Mucosa of rectum (tissue), 2 donors: ENCODE measurements around the gene GPR75.
A peak's percentile ranks its signal among the peaks of the same experiment; 100 is the strongest.

Experiments
- H3K27ac ChIP-seq, 2 donors: one replicate each; pipeline ENCODE4 v1.7.0; 2013; ENCODE audit warnings: inconsistent platforms in 2 of 2, low read depth in 2 of 2, low read length in 2 of 2
- H3K27me3 ChIP-seq, 2 donors: one replicate each; pipeline ENCODE4 v1.7.0; 2013; ENCODE audit warnings: low read length in 2 of 2; ENCODE audit not compliant: control insufficient read depth in 2 of 2, insufficient read depth in 2 of 2
- H3K36me3 ChIP-seq, 2 donors: one replicate each; pipeline ENCODE4 v1.7.0; 2013; ENCODE audit warnings: low read length in 2 of 2; ENCODE audit not compliant: control insufficient read depth in 2 of 2, insufficient read depth in 2 of 2
- H3K4me1 ChIP-seq, 2 donors: one replicate each; pipeline ENCODE4 v1.7.0; 2013; ENCODE audit warnings: low read length in 2 of 2, mild to moderate bottlenecking in 1 of 2; ENCODE audit not compliant: control insufficient read depth in 2 of 2, insufficient read depth in 2 of 2
- H3K4me3 ChIP-seq, 2 donors: one replicate each; pipeline ENCODE4 v1.7.0; 2013; ENCODE audit warnings: low read length in 2 of 2
- H3K9ac ChIP-seq, 2 donors: one replicate each; pipeline ENCODE4 v1.7.0; 2013; ENCODE audit warnings: low read length in 2 of 2, low read depth in 1 of 2, mild to moderate bottlenecking in 1 of 2
- H3K9me3 ChIP-seq, 2 donors: one replicate each; pipeline ENCODE4 v1.7.0; 2013; ENCODE audit warnings: low read length in 2 of 2; ENCODE audit not compliant: control insufficient read depth in 2 of 2
- donor health status: healthy.
- donor health status: Normal muscosa, but diverticular disease.

Gene GPR75

DNA sequence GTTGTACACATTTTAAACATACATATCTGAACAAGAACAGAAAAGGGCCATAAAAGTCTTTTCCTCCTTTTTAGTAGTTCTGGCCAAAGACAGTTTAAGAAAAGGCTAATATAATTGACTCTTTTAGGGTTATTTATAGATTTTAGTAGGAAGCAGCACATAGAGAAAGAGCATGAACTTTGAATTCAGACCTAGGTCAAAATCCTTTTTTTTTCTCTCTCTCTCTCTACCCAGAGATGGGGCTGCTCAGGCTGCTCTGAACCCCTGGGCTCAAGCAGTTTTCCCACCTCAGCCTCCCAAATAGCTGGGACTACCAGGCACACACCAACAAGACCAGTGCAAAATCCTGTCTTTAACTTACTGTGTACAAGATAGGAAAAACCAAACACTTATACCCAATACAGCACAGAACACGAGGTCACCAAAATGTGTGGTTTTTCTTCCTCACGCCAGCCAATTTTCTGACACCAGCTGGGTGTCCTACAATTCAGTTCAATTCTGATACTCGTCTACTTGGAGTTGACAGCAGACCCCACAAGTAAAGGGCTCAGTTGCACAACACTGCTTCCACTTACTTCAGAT lies 40.8 kb downstream of the GPR75 start:
- Histone ChIP-seq H3K27ac (no peak overlapping the region), H3K4me1 (peaks cover 5 to 11% of the 10 kb centered on the region in 2 donors), H3K9ac (no peak overlapping the region), H3K27me3 (no peaks in the 10 kb centered on the region), H3K4me3 (peak overlapping the region in 1 of 2 donors; percentile 61), H3K9me3 (no peaks in the 10 kb centered on the region), H3K36me3 (peaks cover 24 to 27% of the 10 kb centered on the region in 2 donors)

DNA sequence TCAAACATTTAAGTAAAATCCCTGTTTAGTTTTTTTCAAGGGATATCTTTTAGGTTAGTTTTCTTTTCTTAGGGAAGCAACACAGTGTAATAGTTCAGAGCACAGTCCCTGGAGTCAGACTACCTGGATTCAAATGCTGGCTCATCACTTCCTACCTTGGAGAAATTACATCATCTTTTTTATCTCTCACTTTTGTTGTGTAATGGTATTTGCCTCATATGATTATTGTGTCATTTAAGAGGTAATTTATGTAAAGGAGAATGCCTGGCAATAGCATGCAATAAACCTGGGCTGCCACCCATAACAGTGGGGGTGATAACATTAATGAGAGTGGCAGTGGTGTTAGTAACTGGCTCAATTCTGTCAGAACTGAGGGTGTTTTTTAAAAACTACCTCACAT lies 46.6 kb downstream of the GPR75 start:
- Histone ChIP-seq H3K9me3 (no peaks in the 10 kb centered on the region), H3K27ac (no peak overlapping the region), H3K4me1 (no peaks in the 10 kb centered on the region), H3K36me3 (peaks cover 55 to 59% of the 10 kb centered on the region in 2 donors), H3K9ac (no peak overlapping the region), H3K27me3 (no peaks in the 10 kb centered on the region), H3K4me3 (no peak overlapping the region)

DNA sequence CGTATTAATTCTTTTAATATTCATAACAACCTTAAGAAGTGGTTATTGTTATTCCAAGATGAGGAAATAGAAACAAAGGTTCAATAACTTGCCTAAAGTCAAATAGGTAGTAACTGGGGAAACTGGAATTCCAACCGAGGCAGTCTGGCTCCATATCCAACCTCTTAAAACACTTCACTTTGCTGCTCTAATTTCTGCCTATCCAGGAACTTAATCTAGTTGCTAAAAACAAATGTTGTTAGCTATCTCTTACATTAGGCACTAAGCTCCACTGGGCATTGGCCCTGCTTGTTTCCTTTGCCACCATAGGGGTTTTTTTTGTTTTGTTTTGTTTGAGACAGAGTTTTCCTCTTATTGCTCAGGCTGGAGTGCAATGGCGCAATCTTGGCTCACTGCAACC lies 48.2 kb downstream of the GPR75 start:
- no peak overlapping the region for H3K4me3 ChIP-seq
- no peak overlapping the region for H3K9ac ChIP-seq
- H3K27me3 ChIP-seq = no peaks in the 10 kb centered on the region
- H3K27ac ChIP-seq = no peak overlapping the region
- no peaks in the 10 kb centered on the region for H3K9me3 ChIP-seq
- H3K4me1 ChIP-seq = no peaks in the 10 kb centered on the region
- peaks cover 58 to 71% of the 10 kb centered on the region in 2 donors for H3K36me3 ChIP-seq
